Activated T-helper 17 cell treated with anti-CD3 and anti-CD28 coated beads, Interleukin-2, amount 50 U/mL, for 72 hours (primary cell): ENCODE measurements around the gene SHH. TPM values are rescaled to one million over a fixed set of nuclear protein-coding genes. Genes with fewer than 3 reads are reported as not detected.

Source experiments
- ATAC-seq: fragments of 150-1000 bp; cut with Tn5 transposase; replicated peaks from 2 replicates; pipeline ENCODE4 v1.10.0; 2021; ENCODE audit warnings: mild to moderate bottlenecking, moderate library complexity
- H3K27ac Mint-ChIP-seq: one replicate; pipeline ENCODE4 v1.8.0; 2022; ENCODE audit warnings: mixed read lengths
- H3K27me3 Mint-ChIP-seq: one replicate; pipeline ENCODE4 v1.8.0; 2022; ENCODE audit warnings: mixed read lengths
- H3K36me3 Mint-ChIP-seq: one replicate; pipeline ENCODE4 v1.8.0; 2022; ENCODE audit warnings: low read depth, mild to moderate bottlenecking, mixed read lengths
- H3K4me1 Mint-ChIP-seq: one replicate; pipeline ENCODE4 v1.8.0; 2022; ENCODE audit warnings: mixed read lengths
- H3K4me3 Mint-ChIP-seq: one replicate; pipeline ENCODE4 v1.8.0; 2022; ENCODE audit warnings: mild to moderate bottlenecking, mixed read lengths
- H3K9me3 Mint-ChIP-seq: one replicate; pipeline ENCODE4 v1.8.0; 2022; ENCODE audit warnings: mixed read lengths
- total RNA-seq, 2 donors: library from RNA; stranded (reverse); gene quantifications; one replicate each; pipeline ENCODE4 v1.2.3, GENCODE V29; 2022

SHH gene
- total RNA-seq, 2 donors from 2014 or later = not detected

- H3K4me1 Mint-ChIP-seq = no peaks in the 10 kb centered on the region
- H3K27me3 Mint-ChIP-seq = peaks cover 8% of the 10 kb centered on the region
- no peaks in the 10 kb centered on the region for H3K36me3 Mint-ChIP-seq
- no peak for ATAC-seq
- no peaks in the 10 kb centered on the region for H3K9me3 Mint-ChIP-seq
- H3K4me3 Mint-ChIP-seq = no peak overlapping the region
- no peak overlapping the region for H3K27ac Mint-ChIP-seq
Measured at GRCh38 chr7:155835446-155836215, 23.4 kb upstream of the SHH start.

- H3K4me3 Mint-ChIP-seq = no peak overlapping the region
- H3K27me3 Mint-ChIP-seq = peaks cover 10% of the 10 kb centered on the region
- H3K9me3 Mint-ChIP-seq = no peaks in the 10 kb centered on the region
- H3K36me3 Mint-ChIP-seq = no peaks in the 10 kb centered on the region
- H3K27ac Mint-ChIP-seq = no peak overlapping the region
- H3K4me1 Mint-ChIP-seq = no peaks in the 10 kb centered on the region
- no peak for ATAC-seq
Measured at GRCh38 chr7:155834486-155835048, 22.3 kb upstream of the SHH start.

GRCh38 chr7:155833651-155834050, 21.4 kb upstream of the SHH start:
- Mint-ChIP-seq H3K9me3 (no peaks in the 10 kb centered on the region), H3K27ac (no peak overlapping the region), H3K4me3 (no peak overlapping the region), H3K36me3 (no peaks in the 10 kb centered on the region), H3K27me3 (peaks cover 5% of the 10 kb centered on the region), H3K4me1 (no peaks in the 10 kb centered on the region)
- no peak for ATAC-seq

- ATAC-seq = no peak
- no peaks in the 10 kb centered on the region for H3K36me3 Mint-ChIP-seq
Measured at GRCh38 chr7:155832581-155832981, 20.3 kb upstream of the SHH start.

GRCh38 chr7:155831807-155832524, 19.7 kb upstream of the SHH start:
- no peak for ATAC-seq
- no peaks in the 10 kb centered on the region for H3K4me1 Mint-ChIP-seq
- H3K4me3 Mint-ChIP-seq = no peak overlapping the region
- H3K27me3 Mint-ChIP-seq = peaks cover 8% of the 10 kb centered on the region
- no peaks in the 10 kb centered on the region for H3K36me3 Mint-ChIP-seq
- H3K27ac Mint-ChIP-seq = no peak overlapping the region
- H3K9me3 Mint-ChIP-seq = no peaks in the 10 kb centered on the region

More at GRCh38 chr7:155832581-155832981, 20.3 kb upstream of the SHH start:
- no peak overlapping the region for H3K27ac Mint-ChIP-seq
- H3K4me3 Mint-ChIP-seq = no peak overlapping the region
- no peaks in the 10 kb centered on the region for H3K4me1 Mint-ChIP-seq
- no peaks in the 10 kb centered on the region for H3K9me3 Mint-ChIP-seq
- peaks cover 8% of the 10 kb centered on the region for H3K27me3 Mint-ChIP-seq

GRCh38 chr7:155830961-155831806, 18.9 kb upstream of the SHH start:
- no peaks in the 10 kb centered on the region for H3K9me3 Mint-ChIP-seq
- no peaks in the 10 kb centered on the region for H3K36me3 Mint-ChIP-seq
- no peak overlapping the region for H3K4me3 Mint-ChIP-seq
- ATAC-seq = no peak
- H3K27ac Mint-ChIP-seq = no peak overlapping the region
- peaks cover 8% of the 10 kb centered on the region for H3K27me3 Mint-ChIP-seq
- no peaks in the 10 kb centered on the region for H3K4me1 Mint-ChIP-seq

GRCh38 chr7:155829796-155830470, 17.7 kb upstream of the SHH start:
- Mint-ChIP-seq H3K27me3 (peaks cover 14% of the 10 kb centered on the region), H3K4me1 (no peaks in the 10 kb centered on the region), H3K27ac (no peak overlapping the region), H3K4me3 (no peak overlapping the region), H3K9me3 (no peaks in the 10 kb centered on the region), H3K36me3 (no peaks in the 10 kb centered on the region)
- no peak for ATAC-seq

GRCh38 chr7:155825336-155825735, 13.1 kb upstream of the SHH start:
- H3K4me1 Mint-ChIP-seq = no peaks in the 10 kb centered on the region
- no peaks in the 10 kb centered on the region for H3K36me3 Mint-ChIP-seq
- no peaks in the 10 kb centered on the region for H3K9me3 Mint-ChIP-seq
- peaks cover 35% of the 10 kb centered on the region for H3K27me3 Mint-ChIP-seq
- no peak for ATAC-seq
- no peak overlapping the region for H3K27ac Mint-ChIP-seq
- H3K4me3 Mint-ChIP-seq = no peak overlapping the region

GRCh38 chr7:155824227-155824886, 12.1 kb upstream of the SHH start:
- ATAC-seq = no peak
- Mint-ChIP-seq H3K4me1 (no peaks in the 10 kb centered on the region), H3K36me3 (no peaks in the 10 kb centered on the region), H3K9me3 (no peaks in the 10 kb centered on the region), H3K4me3 (no peak overlapping the region), H3K27ac (no peak overlapping the region), H3K27me3 (peaks cover 39% of the 10 kb centered on the region)

GRCh38 chr7:155821851-155822250, 9.6 kb upstream of the SHH start:
- H3K36me3 Mint-ChIP-seq = no peaks in the 10 kb centered on the region
- no peak for ATAC-seq
- H3K27me3 Mint-ChIP-seq = peaks cover 39% of the 10 kb centered on the region
- H3K4me1 Mint-ChIP-seq = no peaks in the 10 kb centered on the region
- no peaks in the 10 kb centered on the region for H3K9me3 Mint-ChIP-seq
- H3K27ac Mint-ChIP-seq = no peak overlapping the region
- H3K4me3 Mint-ChIP-seq = no peak overlapping the region

- no peak for ATAC-seq
- Mint-ChIP-seq H3K9me3 (no peaks in the 10 kb centered on the region), H3K27ac (no peak overlapping the region), H3K4me1 (no peaks in the 10 kb centered on the region), H3K27me3 (peaks cover 39% of the 10 kb centered on the region), H3K36me3 (no peaks in the 10 kb centered on the region), H3K4me3 (no peak overlapping the region)
Measured at GRCh38 chr7:155820788-155821187, 8.5 kb upstream of the SHH start.

- no peak overlapping the region for H3K27ac Mint-ChIP-seq
- ATAC-seq = no peak
Measured at GRCh38 chr7:155820246-155820645, 8.0 kb upstream of the SHH start.

GRCh38 chr7:155819186-155819585, 6.9 kb upstream of the SHH start:
- Mint-ChIP-seq H3K27me3 (peaks cover 34% of the 10 kb centered on the region), H3K4me3 (no peak overlapping the region), H3K27ac (no peak overlapping the region), H3K4me1 (peaks cover 6% of the 10 kb centered on the region), H3K9me3 (no peaks in the 10 kb centered on the region), H3K36me3 (no peaks in the 10 kb centered on the region)
- no peak for ATAC-seq

More at GRCh38 chr7:155820246-155820645, 8.0 kb upstream of the SHH start:
- Mint-ChIP-seq H3K4me1 (peaks cover 5% of the 10 kb centered on the region), H3K36me3 (no peaks in the 10 kb centered on the region), H3K4me3 (no peak overlapping the region), H3K27me3 (peaks cover 41% of the 10 kb centered on the region), H3K9me3 (no peaks in the 10 kb centered on the region)
